Stimulated activated effector memory CD8-positive, alpha-beta T cell treated with anti-CD3 and anti-CD28 coated beads, Interleukin-12 subunit alpha, Interleukin-12 subunit beta, amount 100 ng/mL, for 72 hours (primary cell): Measurements from ENCODE around the gene CHMP1A.

Experiments
- ATAC-seq: fragments of 150-1000 bp; cut with Tn5 transposase; 2 replicates; pipeline ENCODE4 v1.10.0; 2021
- DNase-seq, 2 donors: peaks; one replicate each; pipeline ENCODE4 v3.0.0; 2021 to 2022; ENCODE audit warnings: low spot score in 2 of 2
- H3K27ac Mint-ChIP-seq: one replicate; pipeline ENCODE4 v1.8.0; 2022; ENCODE audit warnings: mild to moderate bottlenecking, mixed read lengths
- H3K36me3 Mint-ChIP-seq: one replicate; pipeline ENCODE4 v1.8.0; 2022; ENCODE audit warnings: mild to moderate bottlenecking, mixed read lengths
- H3K4me1 Mint-ChIP-seq: one replicate; pipeline ENCODE4 v1.8.0; 2022; ENCODE audit warnings: mixed read lengths
- H3K4me3 Mint-ChIP-seq: one replicate; pipeline ENCODE4 v1.8.0; 2022; ENCODE audit warnings: mild to moderate bottlenecking, mixed read lengths
- H3K9me3 Mint-ChIP-seq: one replicate; pipeline ENCODE4 v1.8.0; 2022; ENCODE audit warnings: mixed read lengths

Gene CHMP1A

GRCh38 chr16:89613231-89613953 lies 44.1 kb downstream of the CHMP1A start, which contains the start of gene DPEP1:
Gene DPEP1 (plus strand): TSS chr16:89613642. CDS start chr16:89630411, 16,769 bp downstream.
- DNase-seq (no peak), ATAC-seq (no peak)
- H3K4me3 Mint-ChIP-seq, result no peak within 1 kb of the TSS

GRCh38 chr16:89612415-89613166 lies 44.9 kb downstream of the CHMP1A start:
- Mint-ChIP-seq H3K4me1 (peaks cover 14% of the 10 kb centered on the region), H3K9me3 (peaks cover 3% of the 10 kb centered on the region), H3K36me3 (peaks cover 19% of the 10 kb centered on the region), H3K27ac (no peak overlapping the region), H3K4me3 (no peak overlapping the region)
- no peak for DNase-seq
- ATAC-seq, result no peak

More at GRCh38 chr16:89613231-89613953, 44.1 kb downstream of the CHMP1A start, which contains the start of gene DPEP1:
- H3K36me3 Mint-ChIP-seq, result peaks cover 19% of the 10 kb centered on the region
- H3K4me1 Mint-ChIP-seq, result peaks cover 14% of the 10 kb centered on the region
- H3K27ac Mint-ChIP-seq, result no peak within 1 kb of the TSS
- H3K9me3 Mint-ChIP-seq, result peaks cover 3% of the 10 kb centered on the region

- no peak for ATAC-seq
- Mint-ChIP-seq H3K36me3 (peaks cover 9% of the 10 kb centered on the region), H3K27ac (no peak overlapping the region), H3K4me3 (no peak overlapping the region), H3K4me1 (no peaks in the 10 kb centered on the region), H3K9me3 (no peaks in the 10 kb centered on the region)
- DNase-seq, result no peak
These were observed 47.4 kb downstream of the CHMP1A start for GRCh38 chr16:89610108-89610453.

GRCh38 chr16:89607937-89608740 lies 49.4 kb downstream of the CHMP1A start:
- Mint-ChIP-seq H3K27ac (no peak overlapping the region), H3K4me1 (peaks cover 1% of the 10 kb centered on the region), H3K9me3 (no peaks in the 10 kb centered on the region), H3K36me3 (peaks cover 9% of the 10 kb centered on the region), H3K4me3 (no peak overlapping the region)
- no peak for ATAC-seq
- no peak for DNase-seq

GRCh38 chr16:89607453-89607852 lies 50.1 kb downstream of the CHMP1A start:
- H3K9me3 Mint-ChIP-seq, result no peaks in the 10 kb centered on the region
- DNase-seq (no peak), ATAC-seq (no peak)
- peaks cover 8% of the 10 kb centered on the region for H3K4me1 Mint-ChIP-seq
- H3K4me3 Mint-ChIP-seq, result no peak overlapping the region
- no peak overlapping the region for H3K27ac Mint-ChIP-seq
- peaks cover 5% of the 10 kb centered on the region for H3K36me3 Mint-ChIP-seq

- no peaks in the 10 kb centered on the region for H3K36me3 Mint-ChIP-seq
- peaks cover 15% of the 10 kb centered on the region for H3K4me1 Mint-ChIP-seq
- no peaks in the 10 kb centered on the region for H3K9me3 Mint-ChIP-seq
- no peak overlapping the region for H3K27ac Mint-ChIP-seq
- no peak for ATAC-seq
- no peak for DNase-seq
- no peak overlapping the region for H3K4me3 Mint-ChIP-seq
These were observed 51.5 kb downstream of the CHMP1A start for GRCh38 chr16:89606006-89606405.

- Mint-ChIP-seq H3K9me3 (no peaks in the 10 kb centered on the region), H3K4me1 (peaks cover 21% of the 10 kb centered on the region), H3K27ac (no peak overlapping the region), H3K36me3 (no peaks in the 10 kb centered on the region), H3K4me3 (no peak overlapping the region)
- DNase-seq, result no peak
- ATAC-seq, result no peak
These were observed 52.1 kb downstream of the CHMP1A start for GRCh38 chr16:89605186-89605970.

- no peak overlapping the region for H3K27ac Mint-ChIP-seq
- H3K4me3 Mint-ChIP-seq, result no peak overlapping the region
- peaks cover 24% of the 10 kb centered on the region for H3K4me1 Mint-ChIP-seq
- DNase-seq (no peak), ATAC-seq (no peak)
- H3K9me3 Mint-ChIP-seq, result no peaks in the 10 kb centered on the region
- H3K36me3 Mint-ChIP-seq, result no peaks in the 10 kb centered on the region
These were observed 52.7 kb downstream of the CHMP1A start for GRCh38 chr16:89604764-89605163.

- no peaks in the 10 kb centered on the region for H3K36me3 Mint-ChIP-seq
- ATAC-seq (no peak), DNase-seq (no peak)
- H3K4me3 Mint-ChIP-seq, result peak overlapping the region; percentile 48
- no peaks in the 10 kb centered on the region for H3K9me3 Mint-ChIP-seq
- peaks cover 24% of the 10 kb centered on the region for H3K4me1 Mint-ChIP-seq
- peak overlapping the region; percentile 14 for H3K27ac Mint-ChIP-seq
These were observed 54.4 kb downstream of the CHMP1A start for GRCh38 chr16:89602952-89603590.

- Mint-ChIP-seq H3K4me3 (peak overlapping the region; percentile 48), H3K4me1 (peaks cover 24% of the 10 kb centered on the region), H3K36me3 (no peaks in the 10 kb centered on the region), H3K9me3 (no peaks in the 10 kb centered on the region), H3K27ac (peak overlapping the region; percentile 14)
- DNase-seq, result peak; percentile 35 to 71
- peak; percentile 93 for ATAC-seq
These were observed 55.1 kb downstream of the CHMP1A start for GRCh38 chr16:89602273-89602951.

GRCh38 chr16:89601906-89602272 lies 55.6 kb downstream of the CHMP1A start:
- peak overlapping the region; percentile 48 for H3K4me3 Mint-ChIP-seq
- peaks cover 24% of the 10 kb centered on the region for H3K4me1 Mint-ChIP-seq
- H3K27ac Mint-ChIP-seq, result peak overlapping the region; percentile 14
- no peak for ATAC-seq
- no peak for DNase-seq
- no peaks in the 10 kb centered on the region for H3K36me3 Mint-ChIP-seq
- no peaks in the 10 kb centered on the region for H3K9me3 Mint-ChIP-seq

GRCh38 chr16:89600956-89601355 lies 56.6 kb downstream of the CHMP1A start:
- DNase-seq (no peak), ATAC-seq (no peak)
- Mint-ChIP-seq H3K9me3 (no peaks in the 10 kb centered on the region), H3K4me1 (peaks cover 24% of the 10 kb centered on the region), H3K4me3 (no peak overlapping the region), H3K27ac (no peak overlapping the region), H3K36me3 (no peaks in the 10 kb centered on the region)

- Mint-ChIP-seq H3K4me3 (no peak overlapping the region), H3K27ac (no peak overlapping the region), H3K36me3 (no peaks in the 10 kb centered on the region), H3K4me1 (peaks cover 24% of the 10 kb centered on the region), H3K9me3 (no peaks in the 10 kb centered on the region)
- no peak for ATAC-seq
- DNase-seq, result no peak
These were observed 57.1 kb downstream of the CHMP1A start for GRCh38 chr16:89600427-89600826.

GRCh38 chr16:89599902-89600301 lies 57.6 kb downstream of the CHMP1A start:
- DNase-seq, result no peak
- H3K27ac Mint-ChIP-seq, result no peak overlapping the region
- H3K9me3 Mint-ChIP-seq, result no peaks in the 10 kb centered on the region
- no peaks in the 10 kb centered on the region for H3K36me3 Mint-ChIP-seq
- H3K4me3 Mint-ChIP-seq, result no peak overlapping the region
- H3K4me1 Mint-ChIP-seq, result peaks cover 24% of the 10 kb centered on the region
- ATAC-seq, result no peak
